GM18909 (cell line): ENCODE measurements around the gene IER5.
"Not testable (repeated sequence)": the region's sequence is repeated elsewhere in the genome, so short reads cannot be mapped to it uniquely, and the experiment has no call there.

Experiments used
- ATAC-seq: cut with Tn5 transposase; IDR thresholded peaks from one replicate; pipeline ENCODE4 v1.9.1; 2021; ENCODE audit warnings: mild to moderate bottlenecking; ENCODE audit not compliant: unreplicated experiment, poor library complexity

The IER5 gene

GRCh38 chr1:181112071-181112929, 23.8 kb downstream of the IER5 start:
- ATAC-seq: no peak

GRCh38 chr1:181113059-181113641, 24.6 kb downstream of the IER5 start:
- no peak for ATAC-seq

GRCh38 chr1:181114574-181115367, 26.3 kb downstream of the IER5 start:
- no peak for ATAC-seq

GRCh38 chr1:181115368-181115684, 26.8 kb downstream of the IER5 start:
- no peak for ATAC-seq

- not testable (repeated sequence) for ATAC-seq
These were observed 27.5 kb downstream of the IER5 start for GRCh38 chr1:181115971-181116370.

GRCh38 chr1:181116819-181117390, 28.4 kb downstream of the IER5 start:
- ATAC-seq: no peak

GRCh38 chr1:181117648-181118449, 29.3 kb downstream of the IER5 start:
- ATAC-seq: no peak

- no peak for ATAC-seq
These were observed 30.8 kb downstream of the IER5 start for GRCh38 chr1:181119093-181119989.

- no peak for ATAC-seq
These were observed 32.4 kb downstream of the IER5 start for GRCh38 chr1:181120924-181121323.

DNA sequence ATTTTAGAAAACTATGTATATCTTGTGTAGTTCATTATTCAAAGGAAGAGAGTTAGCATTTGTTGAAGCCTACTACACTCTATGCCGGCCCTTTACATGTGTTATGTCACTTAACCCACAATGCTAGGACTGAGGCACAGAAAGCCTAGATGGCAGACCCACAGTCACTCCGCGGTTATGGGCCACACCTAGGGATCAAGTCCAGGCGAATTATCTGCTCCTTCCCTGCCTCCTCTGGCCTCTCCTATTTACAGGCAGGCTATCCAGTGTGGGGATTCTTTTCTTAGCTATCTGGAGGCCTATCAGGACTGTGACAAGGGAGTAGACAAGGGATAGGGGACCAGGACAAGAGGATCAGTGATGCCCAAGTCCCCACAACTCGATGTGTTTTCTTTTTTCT, 33.0 kb downstream of the IER5 start:
- ATAC-seq: no peak

DNA sequence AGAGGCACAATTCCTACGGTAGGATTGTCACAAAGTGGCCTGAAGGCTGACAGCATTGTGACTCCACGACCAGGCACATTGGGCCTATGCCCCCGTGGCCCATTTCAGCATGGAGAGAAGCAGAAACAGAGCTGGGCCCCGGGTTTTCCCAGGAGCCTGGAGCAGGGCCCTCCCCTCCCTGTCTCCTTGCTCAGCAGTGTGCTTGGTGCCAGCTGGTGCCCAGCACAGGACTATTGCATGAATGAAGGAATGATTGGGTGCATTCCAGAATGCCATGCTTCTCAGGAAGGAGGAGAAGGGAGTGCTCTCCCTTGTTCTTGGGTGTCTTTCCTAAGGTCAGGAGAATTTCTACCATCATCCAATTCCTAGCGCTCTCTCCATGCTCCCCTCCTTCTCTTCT, 33.7 kb downstream of the IER5 start:
- ATAC-seq: no peak

- ATAC-seq: no peak
These were observed 34.7 kb downstream of the IER5 start for GRCh38 chr1:181123173-181123572.

- no peak for ATAC-seq
These were observed 35.8 kb downstream of the IER5 start for GRCh38 chr1:181124291-181124751.

- ATAC-seq: no peak
These were observed 37.8 kb downstream of the IER5 start for GRCh38 chr1:181126289-181126688.

GRCh38 chr1:181126871-181127587, 38.5 kb downstream of the IER5 start:
- ATAC-seq: no peak

DNA sequence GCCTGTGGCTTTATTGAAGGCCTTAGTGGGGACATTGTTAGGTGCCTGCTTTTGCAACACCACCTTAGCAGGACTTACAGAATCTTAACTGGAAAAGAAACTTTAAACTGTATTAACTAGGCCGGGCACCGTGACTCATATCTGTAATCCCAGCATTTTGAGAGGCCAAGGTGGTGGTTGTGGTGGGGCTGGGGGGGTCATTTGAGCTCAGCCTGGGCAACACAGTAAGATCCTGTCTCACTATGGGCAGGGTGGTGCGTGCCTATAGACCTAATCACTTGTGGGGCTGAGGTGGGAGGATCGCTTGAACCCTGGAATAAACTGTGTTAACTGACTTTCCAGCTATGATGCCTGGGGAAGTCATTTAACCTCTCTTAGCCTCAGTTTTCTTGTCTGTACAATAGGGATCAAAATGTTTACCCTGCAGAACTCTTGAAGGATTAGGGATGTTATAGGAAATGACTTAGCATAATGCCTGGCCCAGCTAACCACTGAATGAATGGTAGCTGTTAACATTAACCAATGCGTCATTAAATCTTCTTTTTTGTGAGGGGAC, 39.5 kb downstream of the IER5 start:
- ATAC-seq: no peak

- peak; percentile 53 for ATAC-seq
These were observed 40.3 kb downstream of the IER5 start for GRCh38 chr1:181128592-181129497.
